ENCODE data around the gene NUP214.

- TF ChIP-seq CTCF (IDR thresholded peaks at IDR 0.05) = no peak
- no peak for TF ChIP-seq REST (IDR thresholded peaks at IDR 0.05; ENCODE audit: insufficient read depth in 1 of 2, low read depth in 2 of 2, low read length in 1 of 2)
- no peak for TF ChIP-seq SIN3A (IDR thresholded peaks at IDR 0.05; ENCODE audit: borderline replicate concordance, insufficient read depth, low read depth, low read length)
Measured at GRCh38 chr9:131126059-131126426, 657 bp downstream of the NUP214 start.

Data from Panc1 (cell line).